Measurements from ENCODE around the gene IGFBP4. TPM values are rescaled to one million over a fixed set of nuclear protein-coding genes. Genes with fewer than 3 reads are reported as not detected.

IGFBP4 gene
- total RNA-seq, 2 donors from 2014 or later = 81.0 to 237 TPM

GRCh38 chr17:40443988-40444899 is 994 bp downstream of the IGFBP4 start:
- H3K4me1 ChIP-seq = peaks cover 0 to 41% of the 10 kb centered on the region in 2 donors
- DNase-seq (ENCODE audit: low spot score) = no peak
- H3K27ac ChIP-seq = peak overlapping the region; percentile 89 to 91
- H3K36me3 ChIP-seq = no peaks in the 10 kb centered on the region
- TF ChIP-seq CTCF (IDR thresholded peaks at IDR 0.05) = no peak
- peak overlapping the region; percentile 55 to 70 for H3K4me3 ChIP-seq
- H3K27me3 ChIP-seq = no peaks in the 10 kb centered on the region
- no peaks in the 10 kb centered on the region for H3K9me3 ChIP-seq

DNA sequence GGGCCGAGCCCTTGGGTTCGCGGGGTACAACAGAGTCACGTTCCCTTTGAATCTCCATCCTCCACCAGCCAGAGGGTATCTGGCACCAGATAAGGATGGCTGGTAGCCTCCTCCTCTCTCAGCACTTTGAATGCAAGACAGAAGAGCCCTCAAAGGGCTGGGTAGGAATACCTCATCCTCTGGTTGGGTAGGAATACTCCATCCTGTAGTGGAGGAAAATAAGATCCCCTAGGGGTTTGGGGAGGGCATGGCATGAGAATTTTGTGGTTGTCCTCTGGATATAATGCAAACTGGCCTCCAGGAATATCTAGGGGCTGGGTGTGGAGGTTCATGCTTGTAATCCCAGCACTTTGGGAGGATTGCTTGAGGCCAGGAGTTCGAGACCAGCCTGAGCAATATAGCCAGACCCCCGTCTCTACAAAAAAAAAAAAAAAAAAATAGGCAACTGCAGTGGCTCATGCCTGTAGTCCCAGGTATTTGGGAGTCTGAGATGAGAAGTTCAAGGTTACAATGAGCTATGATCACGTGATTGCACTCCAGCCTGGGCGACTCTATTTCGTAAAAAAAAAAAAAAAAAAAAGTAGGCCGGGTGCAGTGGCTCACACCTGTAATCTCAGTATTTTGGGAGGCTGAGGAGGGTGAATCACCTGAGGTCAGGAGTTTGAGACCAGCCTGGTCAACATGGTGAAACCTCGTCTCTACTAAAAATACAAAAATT is 2.7 kb downstream of the IGFBP4 start:
- H3K27me3 ChIP-seq = no peaks in the 10 kb centered on the region
- no peak for DNase-seq (ENCODE audit: low spot score)
- H3K4me3 ChIP-seq = peak overlapping the region; percentile 55 to 70
- peaks cover 0 to 58% of the 10 kb centered on the region in 2 donors for H3K4me1 ChIP-seq
- no peaks in the 10 kb centered on the region for H3K9me3 ChIP-seq
- no peak for TF ChIP-seq CTCF (IDR thresholded peaks at IDR 0.05)
- H3K27ac ChIP-seq = peak overlapping the region; percentile 89 to 91
- H3K36me3 ChIP-seq = no peaks in the 10 kb centered on the region

- Histone ChIP-seq H3K27me3 (no peaks in the 10 kb centered on the region), H3K36me3 (no peaks in the 10 kb centered on the region), H3K4me1 (peaks cover 0 to 67% of the 10 kb centered on the region in 2 donors), H3K4me3 (peak overlapping the region; percentile 29 to 70), H3K9me3 (no peaks in the 10 kb centered on the region), H3K27ac (peak overlapping the region; percentile 89 to 91)
- DNase-seq (ENCODE audit: low spot score) = no peak
- no peak for TF ChIP-seq CTCF (IDR thresholded peaks at IDR 0.05)
Observed at GRCh38 chr17:40447148-40447644, 3.9 kb downstream of the IGFBP4 start.

DNA sequence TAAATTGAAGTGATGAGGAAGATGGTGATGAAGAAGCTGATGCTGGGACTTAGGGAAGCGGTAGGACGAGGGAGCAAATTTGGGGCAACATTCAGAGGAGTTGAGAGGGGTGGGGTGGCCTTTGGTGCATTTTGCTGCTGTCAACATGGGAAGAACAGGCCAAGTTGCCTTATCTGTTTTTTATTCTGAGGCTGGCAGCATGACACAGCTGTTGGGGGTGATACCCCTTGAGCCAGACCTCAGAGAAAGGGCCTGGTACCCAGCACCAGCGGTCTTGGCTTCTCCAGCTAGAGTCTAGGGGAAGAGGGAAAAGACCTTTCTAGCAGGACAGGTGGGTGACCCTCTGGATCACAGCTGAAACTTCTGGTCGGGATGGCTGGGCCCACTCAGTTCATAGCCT is 4.6 kb downstream of the IGFBP4 start:
- DNase-seq (ENCODE audit: low spot score) = no peak
- Histone ChIP-seq H3K27me3 (no peaks in the 10 kb centered on the region), H3K27ac (peak overlapping the region; percentile 89 to 91), H3K4me3 (peak overlapping the region; percentile 15 to 70), H3K9me3 (no peaks in the 10 kb centered on the region), H3K4me1 (peaks cover 0 to 67% of the 10 kb centered on the region in 2 donors), H3K36me3 (no peaks in the 10 kb centered on the region)
- no peak for TF ChIP-seq CTCF (IDR thresholded peaks at IDR 0.05)

GRCh38 chr17:40448213-40448638 is 5.0 kb downstream of the IGFBP4 start:
- Histone ChIP-seq H3K36me3 (peaks cover under 1% of the 10 kb centered on the region), H3K9me3 (no peaks in the 10 kb centered on the region), H3K4me3 (peak overlapping the region; percentile 15 to 70), H3K27me3 (no peaks in the 10 kb centered on the region), H3K4me1 (peaks cover 0 to 70% of the 10 kb centered on the region in 2 donors), H3K27ac (peak overlapping the region; percentile 89 to 91)
- no peak for TF ChIP-seq CTCF (IDR thresholded peaks at IDR 0.05)
- no peak for DNase-seq (ENCODE audit: low spot score)
